ENCODE results near the gene SETD7. TPM values are rescaled to one million over a fixed set of nuclear protein-coding genes. Genes with fewer than 3 reads are reported as not detected.

SETD7 gene
- total and polyA plus RNA-seq, 7 experiments from 2014 or later: 1.0 to 16.7 (median 7.9) TPM

- H3K36me3 Mint-ChIP-seq: no peaks in the 10 kb centered on the region
- H3K27ac ChIP-seq (ENCODE audit: low read depth, low read length): no peak overlapping the region
- peaks cover 0 to 1% (median 0%) of the 10 kb centered on the region in 11 donors for H3K9me3 Mint-ChIP-seq
- peaks cover 4 to 39% (median 18%) of the 10 kb centered on the region in 5 donors for H3K27me3 Mint-ChIP-seq
- H3K4me3 ChIP-seq (ENCODE audit: low read length): no peak overlapping the region
- H3K36me3 ChIP-seq (ENCODE audit: control insufficient read depth in 2 of 3, insufficient read depth in 3 of 3, low read length in 3 of 3): no peaks in the 10 kb centered on the region
- H3K4me1 ChIP-seq (ENCODE audit: control insufficient read depth in 2 of 2, insufficient read depth in 2 of 2, low read length in 2 of 2): no peaks in the 10 kb centered on the region
- intact Hi-C loops (cut with micrococcal nuclease): loop anchor here in 1 of 2 donors (10.0 kb wide), 1 partner anchor 1255 kb away; no protein-coding TSS in a partner anchor
- ATAC-seq: no peak
- H3K4me1 Mint-ChIP-seq: peaks cover 0 to 11% (median 0%) of the 10 kb centered on the region in 7 donors
- H3K9me3 ChIP-seq (ENCODE audit: control insufficient read depth in 2 of 3, low read length in 3 of 3): no peaks in the 10 kb centered on the region
- H3K4me3 Mint-ChIP-seq: no peak overlapping the region
- peaks cover 0 to 2% of the 10 kb centered on the region in 2 donors for H3K27me3 ChIP-seq (ENCODE audit: control insufficient read depth in 2 of 2, insufficient read depth in 2 of 2, low read length in 2 of 2)
- no peak for DNase-seq
- POLR2A ChIA-PET: interaction anchor here (0.6 kb wide), 1 partner anchor 59 kb away, joined by 3 read pairs; no protein-coding TSS in a partner anchor
- no peak overlapping the region for H3K27ac Mint-ChIP-seq
- CTCF ChIA-PET: no interaction called here
Observed at GRCh38 chr4:139599594-139600374, 43.8 kb upstream of the SETD7 start.

- Histone ChIP-seq H3K4me3 (ENCODE audit: low read length) (no peak overlapping the region), H3K27ac (ENCODE audit: low read depth, low read length) (no peak overlapping the region), H3K4me1 (ENCODE audit: control insufficient read depth in 2 of 2, insufficient read depth in 2 of 2, low read length in 2 of 2) (no peaks in the 10 kb centered on the region), H3K36me3 (ENCODE audit: control insufficient read depth in 2 of 3, insufficient read depth in 3 of 3, low read length in 3 of 3) (no peaks in the 10 kb centered on the region), H3K9me3 (ENCODE audit: control insufficient read depth in 2 of 3, low read length in 3 of 3) (no peaks in the 10 kb centered on the region), H3K27me3 (ENCODE audit: control insufficient read depth in 2 of 2, insufficient read depth in 2 of 2, low read length in 2 of 2) (peaks cover 0 to 2% of the 10 kb centered on the region in 2 donors)
- ChIA-PET POLR2A (no interaction called here), CTCF (no interaction called here)
- Mint-ChIP-seq H3K27ac (no peak overlapping the region), H3K36me3 (no peaks in the 10 kb centered on the region), H3K27me3 (peaks cover 4 to 44% (median 18%) of the 10 kb centered on the region in 5 donors), H3K4me3 (no peak overlapping the region), H3K4me1 (peaks cover 0 to 11% (median 0%) of the 10 kb centered on the region in 7 donors), H3K9me3 (peaks cover 0 to 1% (median 0%) of the 10 kb centered on the region in 11 donors)
- intact Hi-C loops (cut with micrococcal nuclease): no loop called here
- DNase-seq: no peak
- ATAC-seq: no peak
Observed at GRCh38 chr4:139599076-139599475, 43.1 kb upstream of the SETD7 start.

- Mint-ChIP-seq H3K4me1 (peaks cover 0 to 5% (median 0%) of the 10 kb centered on the region in 7 donors), H3K4me3 (no peak overlapping the region)
Observed at GRCh38 chr4:139596684-139597279, 40.8 kb upstream of the SETD7 start.

GRCh38 chr4:139596034-139596683, 40.1 kb upstream of the SETD7 start:
- no peak overlapping the region for H3K27ac Mint-ChIP-seq
- H3K9me3 ChIP-seq (ENCODE audit: control insufficient read depth in 2 of 3, low read length in 3 of 3): no peaks in the 10 kb centered on the region
- H3K4me1 ChIP-seq (ENCODE audit: control insufficient read depth in 2 of 2, insufficient read depth in 2 of 2, low read length in 2 of 2): no peaks in the 10 kb centered on the region
- H3K27me3 ChIP-seq (ENCODE audit: control insufficient read depth in 2 of 2, insufficient read depth in 2 of 2, low read length in 2 of 2): peaks cover 0 to 2% of the 10 kb centered on the region in 2 donors
- no peak overlapping the region for H3K27ac ChIP-seq (ENCODE audit: low read depth, low read length)
- ATAC-seq (no peak), DNase-seq (no peak)
- ChIA-PET POLR2A (no interaction called here), CTCF (interaction anchor here (1.6 kb wide), 1 partner anchor 565 kb away, joined by 3 read pairs; no protein-coding TSS in a partner anchor)
- H3K4me3 Mint-ChIP-seq: no peak overlapping the region
- intact Hi-C loops (cut with micrococcal nuclease): no loop called here
- H3K27me3 Mint-ChIP-seq: peaks cover 4 to 54% (median 18%) of the 10 kb centered on the region in 5 donors
- no peaks in the 10 kb centered on the region for H3K36me3 Mint-ChIP-seq
- H3K4me1 Mint-ChIP-seq: peaks cover 0 to 5% (median 0%) of the 10 kb centered on the region in 7 donors
- peaks cover 0 to 1% (median 0%) of the 10 kb centered on the region in 11 donors for H3K9me3 Mint-ChIP-seq
- no peaks in the 10 kb centered on the region for H3K36me3 ChIP-seq (ENCODE audit: control insufficient read depth in 2 of 3, insufficient read depth in 3 of 3, low read length in 3 of 3)
- no peak overlapping the region for H3K4me3 ChIP-seq (ENCODE audit: low read length)

More at GRCh38 chr4:139596684-139597279, 40.8 kb upstream of the SETD7 start:
- ChIA-PET CTCF (no interaction called here), POLR2A (no interaction called here)
- no peaks in the 10 kb centered on the region for H3K36me3 Mint-ChIP-seq
- H3K36me3 ChIP-seq (ENCODE audit: control insufficient read depth in 2 of 3, insufficient read depth in 3 of 3, low read length in 3 of 3): no peaks in the 10 kb centered on the region
- no peak overlapping the region for H3K27ac Mint-ChIP-seq
- H3K4me3 ChIP-seq (ENCODE audit: low read length): no peak overlapping the region
- peaks cover 0 to 2% of the 10 kb centered on the region in 2 donors for H3K27me3 ChIP-seq (ENCODE audit: control insufficient read depth in 2 of 2, insufficient read depth in 2 of 2, low read length in 2 of 2)
- intact Hi-C loops (cut with micrococcal nuclease): no loop called here
- no peaks in the 10 kb centered on the region for H3K4me1 ChIP-seq (ENCODE audit: control insufficient read depth in 2 of 2, insufficient read depth in 2 of 2, low read length in 2 of 2)
- ATAC-seq (no peak), DNase-seq (no peak)
- H3K27me3 Mint-ChIP-seq: peaks cover 4 to 54% (median 18%) of the 10 kb centered on the region in 5 donors
- no peaks in the 10 kb centered on the region for H3K9me3 ChIP-seq (ENCODE audit: control insufficient read depth in 2 of 3, low read length in 3 of 3)
- H3K9me3 Mint-ChIP-seq: peaks cover 0 to 1% (median 0%) of the 10 kb centered on the region in 11 donors
- H3K27ac ChIP-seq (ENCODE audit: low read depth, low read length): no peak overlapping the region

- ChIA-PET CTCF (interaction anchor here (0.7 to 1.6 kb wide), 2 partner anchors 43 to 564 kb away, joined by 3 to 5 read pairs; no protein-coding TSS in a partner anchor), POLR2A (no interaction called here)
- no peak overlapping the region for H3K4me3 Mint-ChIP-seq
Observed at GRCh38 chr4:139594591-139595185, 38.7 kb upstream of the SETD7 start.

GRCh38 chr4:139593091-139593564, 37.1 kb upstream of the SETD7 start:
- Histone ChIP-seq H3K36me3 (ENCODE audit: control insufficient read depth in 2 of 3, insufficient read depth in 3 of 3, low read length in 3 of 3) (no peaks in the 10 kb centered on the region), H3K9me3 (ENCODE audit: control insufficient read depth in 2 of 3, low read length in 3 of 3) (no peaks in the 10 kb centered on the region), H3K4me1 (ENCODE audit: control insufficient read depth in 2 of 2, insufficient read depth in 2 of 2, low read length in 2 of 2) (no peaks in the 10 kb centered on the region), H3K4me3 (ENCODE audit: low read length) (no peak overlapping the region), H3K27me3 (ENCODE audit: control insufficient read depth in 2 of 2, insufficient read depth in 2 of 2, low read length in 2 of 2) (peaks cover 0 to 2% of the 10 kb centered on the region in 2 donors), H3K27ac (ENCODE audit: low read depth, low read length) (no peak overlapping the region)
- no peaks in the 10 kb centered on the region for H3K36me3 Mint-ChIP-seq
- CTCF ChIA-PET: no interaction called here
- intact Hi-C loops (cut with micrococcal nuclease): no loop called here
- H3K4me1 Mint-ChIP-seq: no peaks in the 10 kb centered on the region
- H3K27me3 Mint-ChIP-seq: peaks cover 0 to 43% (median 13%) of the 10 kb centered on the region in 5 donors
- H3K27ac Mint-ChIP-seq: no peak overlapping the region
- ATAC-seq: no peak
- peaks cover 0 to 3% (median 0%) of the 10 kb centered on the region in 11 donors for H3K9me3 Mint-ChIP-seq
- H3K4me3 Mint-ChIP-seq: no peak overlapping the region
- POLR2A ChIA-PET: no interaction called here
- no peak for DNase-seq

More at GRCh38 chr4:139594591-139595185, 38.7 kb upstream of the SETD7 start:
- no peak overlapping the region for H3K27ac ChIP-seq (ENCODE audit: low read depth, low read length)
- ATAC-seq: no peak
- Mint-ChIP-seq H3K36me3 (no peaks in the 10 kb centered on the region), H3K4me1 (no peaks in the 10 kb centered on the region), H3K9me3 (peaks cover 0 to 1% (median 0%) of the 10 kb centered on the region in 11 donors), H3K27me3 (peaks cover 4 to 52% (median 18%) of the 10 kb centered on the region in 5 donors), H3K27ac (no peak overlapping the region)
- H3K36me3 ChIP-seq (ENCODE audit: control insufficient read depth in 2 of 3, insufficient read depth in 3 of 3, low read length in 3 of 3): no peaks in the 10 kb centered on the region
- no peaks in the 10 kb centered on the region for H3K9me3 ChIP-seq (ENCODE audit: control insufficient read depth in 2 of 3, low read length in 3 of 3)
- DNase-seq: no peak
- peaks cover 0 to 2% of the 10 kb centered on the region in 2 donors for H3K27me3 ChIP-seq (ENCODE audit: control insufficient read depth in 2 of 2, insufficient read depth in 2 of 2, low read length in 2 of 2)
- no peak overlapping the region for H3K4me3 ChIP-seq (ENCODE audit: low read length)
- intact Hi-C loops (cut with micrococcal nuclease): no loop called here
- no peaks in the 10 kb centered on the region for H3K4me1 ChIP-seq (ENCODE audit: control insufficient read depth in 2 of 2, insufficient read depth in 2 of 2, low read length in 2 of 2)

All from naive thymus-derived CD4-positive, alpha-beta T cell (primary cell).